Measurements from ENCODE around the gene TMEM94.

GRCh38 chr17:75486151-75486550, 29.7 kb downstream of the TMEM94 start:
- TF ChIP-seq ZBTB26 (CRISPR knock-in tag; IDR thresholded peaks at IDR 0.05; ENCODE audit: borderline replicate concordance) (no peak), ZSCAN29 (CRISPR knock-in tag; conservative IDR thresholded peaks at IDR 0.05) (no peak), POLR2A (IDR thresholded peaks at IDR 0.05; ENCODE audit: insufficient read depth in 1 of 2, low read depth in 2 of 2, low read length in 2 of 2) (no peak), ZFP41 (CRISPR knock-in tag; IDR thresholded peaks at IDR 0.05; ENCODE audit: borderline replicate concordance) (no peak), ZNF530 (CRISPR knock-in tag; IDR thresholded peaks at IDR 0.05; ENCODE audit: low read depth) (no peak), STAT6 (CRISPR knock-in tag; IDR thresholded peaks at IDR 0.05; ENCODE audit: borderline replicate concordance) (no peak), CTCF (CRISPR knock-in tag; IDR thresholded peaks at IDR 0.05) (no peak), KLF12 (CRISPR knock-in tag; IDR thresholded peaks at IDR 0.05; ENCODE audit: borderline replicate concordance) (no peak)

All from HepG2 (cell line).